ENCODE measurements around the gene SV2C. TPM values are rescaled to one million over a fixed set of nuclear protein-coding genes. Genes with fewer than 3 reads are reported as not detected.

The SV2C gene
- total and polyA plus RNA-seq, 2 of the 13 experiments (the other 11 are each of a cell fraction or from before 2014, with no cell fraction given), result not detected

- TF ChIP-seq, protein P1, sequence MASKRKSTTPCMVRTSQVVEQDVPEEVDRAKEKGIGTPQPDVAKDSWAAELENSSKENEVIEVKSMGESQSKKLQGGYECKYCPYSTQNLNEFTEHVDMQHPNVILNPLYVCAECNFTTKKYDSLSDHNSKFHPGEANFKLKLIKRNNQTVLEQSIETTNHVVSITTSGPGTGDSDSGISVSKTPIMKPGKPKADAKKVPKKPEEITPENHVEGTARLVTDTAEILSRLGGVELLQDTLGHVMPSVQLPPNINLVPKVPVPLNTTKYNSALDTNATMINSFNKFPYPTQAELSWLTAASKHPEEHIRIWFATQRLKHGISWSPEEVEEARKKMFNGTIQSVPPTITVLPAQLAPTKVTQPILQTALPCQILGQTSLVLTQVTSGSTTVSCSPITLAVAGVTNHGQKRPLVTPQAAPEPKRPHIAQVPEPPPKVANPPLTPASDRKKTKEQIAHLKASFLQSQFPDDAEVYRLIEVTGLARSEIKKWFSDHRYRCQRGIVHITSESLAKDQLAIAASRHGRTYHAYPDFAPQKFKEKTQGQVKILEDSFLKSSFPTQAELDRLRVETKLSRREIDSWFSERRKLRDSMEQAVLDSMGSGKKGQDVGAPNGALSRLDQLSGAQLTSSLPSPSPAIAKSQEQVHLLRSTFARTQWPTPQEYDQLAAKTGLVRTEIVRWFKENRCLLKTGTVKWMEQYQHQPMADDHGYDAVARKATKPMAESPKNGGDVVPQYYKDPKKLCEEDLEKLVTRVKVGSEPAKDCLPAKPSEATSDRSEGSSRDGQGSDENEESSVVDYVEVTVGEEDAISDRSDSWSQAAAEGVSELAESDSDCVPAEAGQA (IDR thresholded peaks at IDR 0.05; ENCODE audit: low read depth), result no peak
- TF ChIP-seq, protein P1 (CRISPR knock-in tag; IDR thresholded peaks at IDR 0.05; ENCODE audit: borderline replicate concordance), result no peak
- TF ChIP-seq HMGA1 (CRISPR knock-in tag; conservative IDR thresholded peaks at IDR 0.05), result no peak
- no peak for TF ChIP-seq DNMT3B (CRISPR knock-in tag; conservative IDR thresholded peaks at IDR 0.05)
- TF ChIP-seq MEIS1 (CRISPR knock-in tag; IDR thresholded peaks at IDR 0.05; ENCODE audit: borderline replicate concordance), result no peak
- TF ChIP-seq CBFB (CRISPR knock-in tag; IDR thresholded peaks at IDR 0.05), result no peak
- TF ChIP-seq HOMEZ (CRISPR knock-in tag; IDR thresholded peaks at IDR 0.05; ENCODE audit: low read depth), result no peak
- TF ChIP-seq ZBTB42 (CRISPR knock-in tag; IDR thresholded peaks at IDR 0.05), result no peak
- TF ChIP-seq ZFP62 (CRISPR knock-in tag; IDR thresholded peaks at IDR 0.05), result no peak
- no peak for TF ChIP-seq ZXDC (CRISPR knock-in tag; IDR thresholded peaks at IDR 0.05)
- TF ChIP-seq GTF2F1 (IDR thresholded peaks at IDR 0.05; ENCODE audit: low read length), result no peak
Observed at GRCh38 chr5:76085243-76085579, 2.0 kb downstream of the SV2C start (continued).
